ENCODE results near the gene BEAN1.
A peak's percentile ranks its signal among the peaks of the same experiment; 100 is the strongest.

BEAN1 gene

GRCh38 chr16:66521951-66522771 is 95.1 kb downstream of the BEAN1 start:
- peak; percentile 68 for DNase-seq (ENCODE audit: low read depth)

- no peak for DNase-seq (ENCODE audit: low read depth)
Measured at GRCh38 chr16:66522816-66523590, 95.9 kb downstream of the BEAN1 start.

- no peak for DNase-seq (ENCODE audit: low read depth)
Measured at GRCh38 chr16:66523861-66524354, 96.8 kb downstream of the BEAN1 start.

- DNase-seq (ENCODE audit: low read depth), result no peak
Measured at GRCh38 chr16:66524601-66525164, 97.6 kb downstream of the BEAN1 start.

- no peak for DNase-seq (ENCODE audit: low read depth)
Measured at GRCh38 chr16:66525396-66526180, 98.5 kb downstream of the BEAN1 start.

GRCh38 chr16:66528294-66528693 is 101.2 kb downstream of the BEAN1 start:
- no peak for DNase-seq (ENCODE audit: low read depth)

- no peak for DNase-seq (ENCODE audit: low read depth)
Measured at GRCh38 chr16:66529475-66529874, 102.4 kb downstream of the BEAN1 start.

Data from T follicular helper cell (primary cell).